GM06990 (cell line): ENCODE measurements around the gene TENM3.

ENCODE experiments used
- DNase-seq: peaks from one replicate; pipeline ENCODE4 v3.0.0-alpha.2; 2011; ENCODE audit not compliant: insufficient read length; ENCODE audit errors: extremely low read depth
- H3K27me3 ChIP-seq: replicated peaks from 2 replicates; pipeline ENCODE4 v1.6.0; 2011; ENCODE audit warnings: low read length; ENCODE audit not compliant: control insufficient read depth, insufficient read depth
- H3K36me3 ChIP-seq: 2 replicates; pipeline ENCODE4 v1.5.1; 2011; ENCODE audit warnings: low read length; ENCODE audit not compliant: control insufficient read depth, insufficient read depth
- H3K4me3 ChIP-seq: replicated peaks from 2 replicates; pipeline ENCODE4 v1.5.1; 2011; ENCODE audit warnings: low read depth, mild to moderate bottlenecking, control low read depth, low read length
- TF ChIP-seq, protein P1 (sequence below): IDR thresholded peaks from 2 replicates; pipeline ENCODE4 v1.5.1; 2011; ENCODE audit warnings: low read length, control low read depth, mild to moderate bottlenecking, inconsistent platforms; ENCODE audit not compliant: insufficient read depth, poor library complexity, severe bottlenecking

TENM3 gene

DNA sequence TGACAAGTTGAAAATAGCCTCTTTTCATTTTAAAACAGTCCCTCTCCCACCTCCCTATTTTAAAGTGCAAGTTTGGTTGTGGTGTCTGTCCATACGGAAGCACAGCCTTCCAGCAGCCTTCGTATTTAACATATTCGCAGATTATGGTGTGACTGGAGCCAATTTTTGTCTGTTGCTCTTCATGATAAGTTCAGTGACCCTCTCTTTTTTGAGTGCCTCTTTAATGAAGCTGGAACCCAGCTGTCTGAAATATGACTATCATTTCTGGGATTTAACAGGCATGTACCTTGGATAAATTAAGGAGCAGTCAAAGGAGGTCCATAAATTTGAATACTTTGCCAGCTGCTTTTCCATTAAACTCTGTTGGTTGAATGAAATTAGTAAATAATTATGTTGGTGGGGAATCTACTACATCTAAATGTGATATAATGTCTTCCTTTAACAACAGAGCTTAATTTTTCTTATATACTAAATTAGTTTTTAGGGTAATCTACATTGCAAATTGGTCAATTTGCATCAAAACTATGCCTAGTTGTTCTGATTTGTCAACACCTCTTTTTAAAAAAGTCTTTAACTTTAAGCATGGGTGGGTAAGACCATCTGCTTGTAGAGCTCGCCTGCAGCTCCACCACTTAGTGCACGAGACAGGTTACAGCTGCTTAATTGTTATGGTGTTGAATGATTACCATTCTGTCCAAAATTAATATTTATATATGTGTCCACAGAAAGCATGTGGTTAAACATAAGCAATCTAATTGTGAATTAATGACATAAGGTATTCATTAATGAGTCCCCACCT is 457.4 kb downstream of the TENM3 start:
- H3K27me3 ChIP-seq = no peaks in the 10 kb centered on the region
- TF ChIP-seq, protein P1, sequence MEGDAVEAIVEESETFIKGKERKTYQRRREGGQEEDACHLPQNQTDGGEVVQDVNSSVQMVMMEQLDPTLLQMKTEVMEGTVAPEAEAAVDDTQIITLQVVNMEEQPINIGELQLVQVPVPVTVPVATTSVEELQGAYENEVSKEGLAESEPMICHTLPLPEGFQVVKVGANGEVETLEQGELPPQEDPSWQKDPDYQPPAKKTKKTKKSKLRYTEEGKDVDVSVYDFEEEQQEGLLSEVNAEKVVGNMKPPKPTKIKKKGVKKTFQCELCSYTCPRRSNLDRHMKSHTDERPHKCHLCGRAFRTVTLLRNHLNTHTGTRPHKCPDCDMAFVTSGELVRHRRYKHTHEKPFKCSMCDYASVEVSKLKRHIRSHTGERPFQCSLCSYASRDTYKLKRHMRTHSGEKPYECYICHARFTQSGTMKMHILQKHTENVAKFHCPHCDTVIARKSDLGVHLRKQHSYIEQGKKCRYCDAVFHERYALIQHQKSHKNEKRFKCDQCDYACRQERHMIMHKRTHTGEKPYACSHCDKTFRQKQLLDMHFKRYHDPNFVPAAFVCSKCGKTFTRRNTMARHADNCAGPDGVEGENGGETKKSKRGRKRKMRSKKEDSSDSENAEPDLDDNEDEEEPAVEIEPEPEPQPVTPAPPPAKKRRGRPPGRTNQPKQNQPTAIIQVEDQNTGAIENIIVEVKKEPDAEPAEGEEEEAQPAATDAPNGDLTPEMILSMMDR = no peak
- H3K36me3 ChIP-seq = no peaks in the 10 kb centered on the region
- no peak for DNase-seq
- no peak overlapping the region for H3K4me3 ChIP-seq

DNA sequence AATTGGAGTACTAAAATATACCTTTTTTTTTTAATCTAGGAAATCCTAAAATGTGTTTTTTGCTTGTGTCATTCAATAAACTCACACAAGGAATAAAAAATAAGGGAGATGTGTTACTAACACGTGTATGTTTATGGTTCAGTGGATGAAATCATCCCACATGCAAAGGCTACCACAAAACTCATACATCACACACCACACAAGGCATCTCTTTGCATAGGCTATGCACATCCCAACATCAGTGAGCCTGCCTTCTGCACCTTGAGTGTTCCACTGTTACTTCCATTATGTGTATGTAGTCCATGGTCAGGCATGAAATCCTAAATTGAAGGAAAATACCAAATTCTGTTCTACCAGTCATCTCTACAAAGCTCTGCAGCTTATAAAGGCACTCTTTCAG is 460.9 kb downstream of the TENM3 start:
- TF ChIP-seq, protein P1 = no peak
- Histone ChIP-seq H3K36me3 (no peaks in the 10 kb centered on the region), H3K27me3 (no peaks in the 10 kb centered on the region), H3K4me3 (no peak overlapping the region)
- DNase-seq = no peak

DNA sequence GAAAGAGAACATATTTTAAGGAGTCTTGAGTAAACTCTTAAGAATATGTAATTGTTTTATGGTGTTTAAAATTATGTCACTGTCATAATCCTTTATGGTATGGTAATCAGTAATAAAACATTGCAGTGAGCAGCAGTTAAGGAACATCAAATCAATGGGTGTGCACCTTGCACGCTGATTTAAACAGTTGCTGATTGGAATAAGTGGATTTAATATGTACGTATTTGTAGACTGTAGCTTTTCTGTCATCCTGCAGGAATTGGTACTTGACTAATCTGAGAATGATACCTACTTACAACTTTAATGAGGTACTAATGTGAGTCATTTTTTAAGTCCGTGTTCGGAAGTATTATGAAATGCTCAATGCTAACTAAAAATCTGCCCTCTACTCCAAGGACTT is 461.7 kb downstream of the TENM3 start:
- TF ChIP-seq, protein P1 = no peak
- no peak for DNase-seq
- Histone ChIP-seq H3K36me3 (no peaks in the 10 kb centered on the region), H3K27me3 (no peaks in the 10 kb centered on the region), H3K4me3 (no peak overlapping the region)

DNA sequence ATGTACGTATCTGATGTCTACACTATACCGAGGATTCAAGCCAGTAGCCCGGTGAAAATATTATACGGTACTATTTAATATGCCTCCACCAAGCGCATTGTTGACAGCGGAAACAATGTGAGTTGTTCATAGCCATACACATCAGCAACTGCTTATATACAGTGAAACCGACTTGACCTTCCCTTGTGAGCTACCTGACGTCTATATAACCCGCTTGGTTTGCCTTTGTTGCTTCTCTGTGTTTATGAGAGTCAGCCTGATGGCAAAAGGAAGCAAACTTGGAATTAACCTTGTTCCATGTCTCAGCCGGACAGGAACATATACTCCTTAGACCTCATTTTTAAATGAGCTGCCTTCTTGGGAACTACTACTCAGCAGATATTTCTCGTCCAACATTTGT is 462.2 kb downstream of the TENM3 start:
- no peak for DNase-seq

DNA sequence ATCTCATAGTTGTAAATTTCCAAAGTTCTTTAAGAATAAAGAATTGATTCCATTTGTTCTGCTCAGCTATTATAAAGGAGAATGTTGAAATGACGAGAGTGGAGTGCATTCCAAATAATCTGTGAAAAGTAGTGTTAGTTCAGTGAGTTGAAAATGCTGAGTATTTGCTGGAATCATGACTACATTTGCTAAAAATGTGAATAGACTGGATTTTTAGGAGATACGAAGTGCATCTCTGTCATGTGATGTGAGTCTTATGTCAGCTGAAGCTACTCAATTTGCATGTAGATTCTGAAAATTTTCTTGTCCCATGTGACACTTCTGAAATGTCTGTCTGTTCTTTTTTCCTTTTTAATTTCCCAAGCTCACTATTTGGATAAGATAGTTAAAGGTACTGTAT is 468.0 kb downstream of the TENM3 start:
- H3K4me3 ChIP-seq = no peak overlapping the region
- no peaks in the 10 kb centered on the region for H3K36me3 ChIP-seq
- no peaks in the 10 kb centered on the region for H3K27me3 ChIP-seq
- no peak for DNase-seq
- TF ChIP-seq, protein P1 = no peak

More for the DNA sequence above, 462.2 kb downstream of the TENM3 start:
- no peaks in the 10 kb centered on the region for H3K36me3 ChIP-seq
- TF ChIP-seq, protein P1 = no peak
- no peak overlapping the region for H3K4me3 ChIP-seq
- no peaks in the 10 kb centered on the region for H3K27me3 ChIP-seq

DNA sequence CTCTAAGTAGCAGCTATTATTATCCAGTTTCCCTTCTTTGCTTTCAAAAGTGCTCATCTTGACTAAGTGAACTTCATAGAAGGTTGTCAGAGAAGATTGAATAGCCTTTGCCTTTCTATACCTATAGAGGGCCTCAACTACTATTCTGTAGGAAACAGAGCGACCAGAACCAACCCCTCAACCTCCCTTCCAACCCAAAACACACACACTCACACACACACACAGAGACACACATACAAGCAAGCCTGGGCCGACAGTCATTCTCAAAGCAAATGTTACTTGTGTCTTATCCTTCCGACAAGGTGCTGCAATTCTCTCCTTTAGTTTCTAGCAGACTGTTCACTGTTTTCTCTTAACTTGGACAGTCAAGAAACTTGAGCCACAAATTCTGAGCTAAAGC is 472.3 kb downstream of the TENM3 start:
- no peaks in the 10 kb centered on the region for H3K36me3 ChIP-seq
- H3K4me3 ChIP-seq = no peak overlapping the region
- no peaks in the 10 kb centered on the region for H3K27me3 ChIP-seq
- TF ChIP-seq, protein P1 = no peak
- DNase-seq = no peak
